Common myeloid progenitor, CD34-positive (primary cell): Measurements from ENCODE around the gene CES1.
"Not testable (repeated sequence)": the region's sequence is repeated elsewhere in the genome, so short reads cannot be mapped to it uniquely, and the experiment has no call there.

Source experiments
- CTCF ChIA-PET: fragments of 350-600 bp; sonication (Branson Sonifier 250); formaldehyde crosslinking; loops from one replicate; lab custom pipeline; 2021; ENCODE audit warnings: antibody characterized with exemption; lab: Charles Lee
- POLR2A ChIA-PET: fragments of 350-600 bp; sonication (Branson Sonifier 250); formaldehyde crosslinking; loops from one replicate; lab custom pipeline; 2021; ENCODE audit warnings: antibody characterized with exemption; lab: Charles Lee
- DNase-seq, 3 donors: peaks; one replicate each; pipeline versions ENCODE4 v3.0.0 to v3.0.0-alpha.2; 2013
- H3K27ac ChIP-seq, 2 experiments: 1 replicate in 1 of 2; 2 replicates in 1 of 2; pipeline ENCODE4 v1.7.0; 2013; ENCODE audit warnings: inconsistent platforms in 2 of 2, low read length in 2 of 2, mild to moderate bottlenecking in 2 of 2, low read depth in 1 of 2, moderate library complexity in 1 of 2; ENCODE audit not compliant: severe bottlenecking in 2 of 2, insufficient read depth in 1 of 2, poor library complexity in 1 of 2
- H3K27me3 ChIP-seq, 5 experiments: replicated peaks in 2 of 5; 1 replicate in 3 of 5; 2 replicates in 2 of 5; pipeline versions ENCODE4 v1.6.1 to v1.7.0; 2013; ENCODE audit warnings: low read length in 4 of 5, mild to moderate bottlenecking in 2 of 5, moderate library complexity in 2 of 5, inconsistent platforms in 1 of 5; ENCODE audit not compliant: insufficient read depth in 5 of 5, control insufficient read depth in 4 of 5
- H3K36me3 ChIP-seq, 4 experiments: 1 replicate in 2 of 4; 2 replicates in 2 of 4; pipeline versions ENCODE4 v1.6.1 to v1.7.0; 2013; ENCODE audit warnings: low read length in 3 of 4, control low read depth in 1 of 4, mild to moderate bottlenecking in 1 of 4; ENCODE audit not compliant: control insufficient read depth in 4 of 4, insufficient read depth in 4 of 4
- H3K4me1 ChIP-seq, 4 experiments: 1 replicate in 3 of 4; 2 replicates in 1 of 4; pipeline versions ENCODE4 v1.6.1 to v1.7.1; 2013; ENCODE audit warnings: low read length in 3 of 4, mild to moderate bottlenecking in 3 of 4, control low read depth in 1 of 4, inconsistent platforms in 1 of 4, moderate library complexity in 1 of 4; ENCODE audit not compliant: control insufficient read depth in 4 of 4, insufficient read depth in 4 of 4; ENCODE audit errors: control extremely low read depth in 1 of 4
- H3K4me3 ChIP-seq, 7 experiments: 1 replicate in 4 of 7; 2 replicates in 3 of 7; pipeline versions ENCODE4 v1.5.1 to v1.7.0; 2013; ENCODE audit warnings: mild to moderate bottlenecking in 7 of 7, low read length in 6 of 7, moderate library complexity in 6 of 7, inconsistent platforms in 2 of 7, low read depth in 2 of 7, control low read depth in 1 of 7; ENCODE audit not compliant: insufficient read depth in 4 of 7, control insufficient read depth in 1 of 7; ENCODE audit errors: extremely low read depth in 1 of 7
- H3K9me3 ChIP-seq, 5 experiments: 1 replicate in 4 of 5; 2 replicates in 1 of 5; pipeline versions ENCODE4 v1.6.1 to v1.7.1; 2013; ENCODE audit warnings: low read length in 4 of 5, mild to moderate bottlenecking in 2 of 5, inconsistent platforms in 1 of 5, low read depth in 1 of 5, moderate library complexity in 1 of 5; ENCODE audit not compliant: control insufficient read depth in 4 of 5, insufficient read depth in 2 of 5; ENCODE audit errors: control extremely low read depth in 1 of 5
- WGBS: methylation state at CpG from one replicate; pipeline ENCODE4 v1.1.5; 2013; ENCODE audit not compliant: insufficient coverage; 5-methylcytosine and 5-hydroxymethylcytosine counted together

The CES1 gene

DNA sequence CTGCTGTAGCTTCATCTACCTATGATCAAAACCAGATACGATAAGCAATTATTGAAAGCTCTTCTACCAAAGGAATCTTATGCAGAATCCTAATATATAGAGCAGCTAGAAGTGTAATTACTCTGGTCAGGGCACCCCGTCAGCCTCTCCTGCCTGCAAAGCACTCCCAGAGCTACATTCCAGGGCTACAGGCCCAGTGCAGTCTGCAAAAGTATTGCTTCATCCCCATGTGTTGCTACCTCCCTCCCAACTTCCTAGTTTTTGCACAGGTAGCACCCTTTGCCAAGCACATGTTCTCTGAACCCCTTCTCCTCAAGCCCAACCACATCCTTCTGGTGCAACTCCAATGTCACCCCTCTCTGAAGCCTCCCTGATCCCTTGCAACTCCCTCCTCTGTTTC, 35.2 kb upstream of the CES1 start:
- Histone ChIP-seq H3K4me1 (no peaks in the 10 kb centered on the region), H3K9me3 (no peaks in the 10 kb centered on the region), H3K36me3 (no peaks in the 10 kb centered on the region), H3K27me3 (peaks cover 0 to 3% (median 0%) of the 10 kb centered on the region in 5 experiments), H3K4me3 (no peak overlapping the region), H3K27ac (no peak overlapping the region)
- CTCF ChIA-PET: no interaction called here
- 100% methylated on average over 2 of the region's 2 CpGs for WGBS
- DNase-seq: no peak
- POLR2A ChIA-PET: no interaction called here

DNA sequence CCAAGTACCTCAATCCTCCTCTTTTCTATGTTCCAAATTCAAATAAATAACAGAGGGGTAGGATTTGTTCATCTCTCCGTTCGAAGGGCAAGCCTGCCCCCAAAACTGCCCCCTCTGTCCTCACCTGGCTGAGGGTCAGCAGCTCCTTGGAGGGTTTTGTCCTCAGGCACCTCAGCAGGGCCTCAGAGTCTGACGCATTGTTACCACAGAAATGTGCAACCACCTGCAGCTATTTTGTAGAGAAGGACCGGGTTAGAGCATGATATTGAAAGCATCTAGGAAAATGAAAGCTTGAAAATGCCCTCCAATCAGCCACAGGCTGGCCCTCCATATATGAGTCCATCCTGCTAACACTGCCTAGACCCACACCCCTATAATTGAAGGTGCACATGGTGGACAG, 28.4 kb upstream of the CES1 start:
- ChIA-PET POLR2A (no interaction called here), CTCF (interaction anchor here (0.8 kb wide), 1 partner anchor 11 kb away, joined by 3 read pairs; no protein-coding TSS in a partner anchor)
- Histone ChIP-seq H3K4me1 (no peaks in the 10 kb centered on the region), H3K9me3 (no peaks in the 10 kb centered on the region), H3K4me3 (no peak overlapping the region), H3K27ac (no peak overlapping the region), H3K27me3 (no peaks in the 10 kb centered on the region), H3K36me3 (no peaks in the 10 kb centered on the region)
- WGBS: 89% methylated on average over 3 of the region's 4 CpGs
- DNase-seq: no peak

DNA sequence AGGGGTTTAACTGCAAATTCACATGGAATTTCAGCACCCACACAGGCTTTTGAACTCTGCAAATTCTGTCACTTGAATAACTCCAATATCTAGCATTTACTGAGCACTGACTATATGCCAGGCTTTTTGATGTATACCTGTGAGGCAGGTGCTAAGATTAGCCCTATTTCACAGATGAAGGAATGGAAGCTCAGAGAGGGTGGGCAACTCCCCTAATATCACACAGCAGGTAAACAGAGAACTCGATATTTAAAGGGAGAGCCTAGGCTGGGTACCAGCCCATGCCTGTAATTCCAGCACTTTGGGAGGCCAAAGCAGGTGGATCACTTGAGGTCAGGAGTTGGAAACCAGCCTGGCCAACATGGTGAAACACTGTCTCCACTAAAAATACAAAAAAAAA, 24.8 kb upstream of the CES1 start:
- POLR2A ChIA-PET, DNase-seq, H3K27me3 ChIP-seq, CTCF ChIA-PET, H3K9me3 ChIP-seq, H3K27ac ChIP-seq, H3K4me1 ChIP-seq, H3K4me3 ChIP-seq, H3K36me3 ChIP-seq: not testable (repeated sequence)
- no CpG with 5 or more reads among the region's 1 CpG for WGBS

DNA sequence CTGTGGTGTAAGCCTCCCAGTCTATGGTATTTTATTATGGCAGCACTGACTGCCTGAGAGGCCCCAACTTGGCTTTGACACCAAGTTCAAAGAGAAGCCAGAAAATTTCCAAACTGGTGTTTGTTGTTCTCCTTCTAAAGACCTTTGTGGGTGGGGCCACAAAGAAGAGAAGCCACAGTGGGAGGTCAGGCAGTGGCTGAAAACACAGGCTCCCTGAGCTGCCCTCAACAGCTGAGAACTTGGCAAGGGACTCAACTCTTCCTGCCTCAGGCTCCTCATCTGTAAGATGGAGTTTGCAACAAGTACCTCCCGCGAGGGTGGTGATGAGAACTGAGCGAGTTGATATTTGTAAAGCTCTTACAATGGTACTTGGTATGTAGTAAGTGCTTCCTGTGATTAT, 24.1 kb upstream of the CES1 start:
- no peak for DNase-seq
- POLR2A ChIA-PET: no interaction called here

DNA sequence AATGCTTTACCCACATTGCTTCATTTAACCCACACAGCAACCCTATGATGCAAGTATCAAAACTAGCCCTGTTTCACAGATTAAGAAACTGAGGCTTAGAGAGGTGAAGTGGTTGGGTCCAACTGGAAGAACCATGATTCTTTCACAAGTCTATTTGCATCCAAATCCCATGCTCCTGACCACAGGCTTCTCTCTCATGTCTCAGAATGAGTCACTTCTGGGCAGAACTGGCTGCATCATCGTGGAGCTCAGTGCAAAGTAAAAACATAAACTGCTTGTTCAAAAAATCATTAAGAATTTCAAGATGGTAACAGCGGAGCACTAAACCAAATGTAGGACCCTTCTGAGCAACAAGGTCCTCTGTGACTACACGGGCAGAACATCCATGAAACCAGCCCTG, 20.2 kb upstream of the CES1 start:
- Histone ChIP-seq H3K27me3 (peaks cover 0 to 13% (median 5%) of the 10 kb centered on the region in 5 experiments), H3K4me3 (no peak overlapping the region), H3K27ac (no peak overlapping the region), H3K4me1 (no peaks in the 10 kb centered on the region), H3K36me3 (no peaks in the 10 kb centered on the region), H3K9me3 (no peaks in the 10 kb centered on the region)
- CTCF ChIA-PET: no interaction called here
- WGBS: 75% methylated on average over 2 of the region's 3 CpGs
- POLR2A ChIA-PET: interaction anchor here (0.7 kb wide), 1 partner anchor 9 kb away, joined by 4 read pairs; no protein-coding TSS in a partner anchor
- no peak for DNase-seq

More for the DNA sequence above, 24.1 kb upstream of the CES1 start:
- Histone ChIP-seq H3K27ac (no peak overlapping the region), H3K36me3 (no peaks in the 10 kb centered on the region), H3K4me3 (no peak overlapping the region), H3K4me1 (no peaks in the 10 kb centered on the region), H3K27me3 (peaks cover 0 to 7% (median 0%) of the 10 kb centered on the region in 5 experiments), H3K9me3 (no peaks in the 10 kb centered on the region)
- WGBS: 100% methylated on average over 3 of the region's 3 CpGs
- CTCF ChIA-PET: no interaction called here

DNA sequence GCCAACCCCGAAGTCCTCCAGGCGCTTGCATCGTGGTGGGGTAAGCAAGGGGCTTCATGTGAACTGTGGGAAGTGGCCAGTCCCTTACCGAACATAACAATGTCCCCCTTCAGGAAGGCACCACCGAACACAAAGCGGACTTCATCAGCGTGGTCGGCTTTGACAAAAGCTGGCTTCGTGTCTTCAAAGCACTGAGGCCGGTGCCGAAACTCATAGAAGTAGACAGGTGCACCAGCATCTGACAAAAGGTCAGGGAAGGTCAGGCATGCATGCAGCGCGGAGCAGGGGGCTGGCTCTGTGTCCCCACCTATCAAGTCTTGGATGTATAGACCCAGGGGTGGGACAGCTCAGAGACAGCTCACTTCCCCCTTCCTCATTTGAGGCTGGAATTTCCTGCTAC, 16.6 kb upstream of the CES1 start:
- CTCF ChIA-PET: interaction anchor here (0.6 kb wide), 1 partner anchor 302 kb away, joined by 3 read pairs; no protein-coding TSS in a partner anchor
- no peak for DNase-seq

DNA sequence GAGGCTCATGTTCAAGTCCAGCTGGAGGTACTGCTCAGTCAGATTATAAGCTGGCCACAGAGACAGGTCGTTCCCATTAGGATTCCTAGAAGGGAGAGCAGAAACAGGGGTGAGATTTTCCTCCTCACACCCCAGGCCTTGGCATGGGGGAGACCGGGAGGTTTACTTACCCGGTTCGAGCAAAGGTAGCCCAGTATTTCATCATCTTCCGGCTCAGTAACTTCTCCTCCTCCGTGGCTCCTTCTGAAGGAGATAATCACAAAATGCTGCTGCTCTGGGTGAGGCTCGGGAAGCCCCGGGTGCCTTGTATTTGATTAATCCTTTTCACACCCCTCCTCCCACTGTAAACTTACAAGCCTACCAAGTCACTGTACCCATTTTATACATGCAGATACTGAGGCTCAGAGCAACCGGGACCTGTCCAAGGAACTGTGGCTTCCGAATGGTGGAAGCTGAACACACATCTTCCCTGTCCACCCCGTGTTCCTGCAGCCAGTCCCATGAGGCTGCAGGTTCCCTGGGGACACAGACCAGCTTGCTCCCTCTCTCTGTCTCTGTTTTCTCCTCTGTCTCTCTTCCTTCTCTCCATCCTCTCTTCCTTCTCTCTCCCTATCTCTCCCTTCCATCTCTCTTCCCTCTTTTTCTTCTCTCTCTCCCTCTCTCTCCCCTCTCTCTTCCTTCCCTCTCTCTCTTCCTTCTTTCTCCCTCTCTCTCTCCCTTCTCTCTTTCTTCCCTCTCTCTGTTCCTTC, 13.9 kb upstream of the CES1 start:
- Histone ChIP-seq H3K9me3 (no peaks in the 10 kb centered on the region), H3K27ac (no peak overlapping the region), H3K4me1 (no peaks in the 10 kb centered on the region), H3K36me3 (no peaks in the 10 kb centered on the region), H3K27me3 (peaks cover 0 to 19% (median 8%) of the 10 kb centered on the region in 5 experiments), H3K4me3 (no peak overlapping the region)
- ChIA-PET CTCF (interaction anchor here (0.8 kb wide), 1 partner anchor 382 kb away, joined by 3 read pairs; no protein-coding TSS in a partner anchor), POLR2A (no interaction called here)
- 73% methylated on average over 11 of the region's 11 CpGs for WGBS
- DNase-seq: no peak

More for the DNA sequence above, 16.6 kb upstream of the CES1 start:
- no peak overlapping the region for H3K4me3 ChIP-seq
- peaks cover 0 to 26% (median 8%) of the 10 kb centered on the region in 5 experiments for H3K27me3 ChIP-seq
- no peaks in the 10 kb centered on the region for H3K9me3 ChIP-seq
- no peak overlapping the region for H3K27ac ChIP-seq
- POLR2A ChIA-PET: no interaction called here
- WGBS: 91% methylated on average over 11 of the region's 13 CpGs
- H3K4me1 ChIP-seq: no peaks in the 10 kb centered on the region
- no peaks in the 10 kb centered on the region for H3K36me3 ChIP-seq
